HG03097 (cell line): Measurements from ENCODE around the gene SRMS.
"Not testable (repeated sequence)": the region's sequence is repeated elsewhere in the genome, so short reads cannot be mapped to it uniquely, and the experiment has no call there.

Experiments used
- ATAC-seq: cut with Tn5 transposase; IDR thresholded peaks from one replicate; pipeline ENCODE4 v1.9.1; 2021; ENCODE audit not compliant: unreplicated experiment, low FRiP score

The SRMS gene

GRCh38 chr20:63529861-63530787 lies 17.4 kb downstream of the SRMS start:
- no peak for ATAC-seq

GRCh38 chr20:63529180-63529860 lies 18.2 kb downstream of the SRMS start:
- ATAC-seq, result no peak

GRCh38 chr20:63527184-63527583 lies 20.4 kb downstream of the SRMS start:
- no peak for ATAC-seq

- no peak for ATAC-seq
Measured at GRCh38 chr20:63525971-63526370, 21.6 kb downstream of the SRMS start.

- no peak for ATAC-seq
Measured at GRCh38 chr20:63525185-63525584, 22.4 kb downstream of the SRMS start.

- no peak for ATAC-seq
Measured at GRCh38 chr20:63522981-63523611, 24.5 kb downstream of the SRMS start.

- no peak for ATAC-seq
Measured at GRCh38 chr20:63522091-63522868, 25.3 kb downstream of the SRMS start.

GRCh38 chr20:63521602-63522001 lies 25.9 kb downstream of the SRMS start:
- ATAC-seq, result no peak

GRCh38 chr20:63520934-63521601 lies 26.5 kb downstream of the SRMS start:
- ATAC-seq, result peak; percentile 20

GRCh38 chr20:63520504-63520933 lies 27.0 kb downstream of the SRMS start, which contains the start of gene PPDPF:
TSS of gene PPDPF (plus strand) at chr20:63520765. CDS start at chr20:63521309, 544 bp downstream.
- peak; percentile 63 for ATAC-seq

- ATAC-seq, result peak; percentile 28
Measured at GRCh38 chr20:63519668-63520503, 27.7 kb downstream of the SRMS start.

- no peak for ATAC-seq
Measured at GRCh38 chr20:63518946-63519667, 28.4 kb downstream of the SRMS start.

- no peak for ATAC-seq
Measured at GRCh38 chr20:63518351-63518861, 29.1 kb downstream of the SRMS start.

GRCh38 chr20:63517376-63518309 lies 29.9 kb downstream of the SRMS start:
- no peak for ATAC-seq

GRCh38 chr20:63514520-63514919 lies 33.0 kb downstream of the SRMS start:
- ATAC-seq, result not testable (repeated sequence)

GRCh38 chr20:63513207-63513606 lies 34.3 kb downstream of the SRMS start:
- ATAC-seq, result no peak

GRCh38 chr20:63509088-63509564 lies 38.4 kb downstream of the SRMS start:
- ATAC-seq, result no peak
